K562 (cell line): Measurements from ENCODE around the gene RSPH9. TPM values are rescaled to one million over a fixed set of nuclear protein-coding genes. Genes with fewer than 3 reads are reported as not detected.

Source experiments
- AFF4 ChIP-seq: sonication (generic); formaldehyde crosslinking; IDR thresholded peaks from 2 replicates; pipeline ENCODE4 v1.8.0; 2023; ENCODE audit warnings: mild to moderate bottlenecking, missing genetic modification reagents
- BCLAF1 ChIP-seq, 2 experiments: fragments of 450-650 bp in 1 of 2; IDR thresholded peaks; 2 replicates each; pipeline ENCODE4 v1.6.1; 2011 to 2017; ENCODE audit warnings: low read depth in 2 of 2, antibody characterized with exemption in 1 of 2, borderline replicate concordance in 1 of 2, low read length in 1 of 2, mild to moderate bottlenecking in 1 of 2, mixed read lengths in 1 of 2; ENCODE audit not compliant: control insufficient read depth in 1 of 2
- CREB1 ChIP-seq, 2 experiments: sonication (generic) in 1 of 2; formaldehyde crosslinking in 1 of 2; IDR thresholded peaks; 2 replicates each; pipeline versions ENCODE4 v1.6.1 to v1.8.0; 2012 to 2022; ENCODE audit warnings: inconsistent platforms in 1 of 2, mild to moderate bottlenecking in 1 of 2, missing genetic modification reagents in 1 of 2, moderate library complexity in 1 of 2
- FOXK2 ChIP-seq, 2 experiments: fragments of 450-650 bp; IDR thresholded peaks in 1 of 2; conservative IDR thresholded peaks in 1 of 2; 2 replicates each; pipeline ENCODE4 v1.6.1; 2016; ENCODE audit warnings: low read depth in 2 of 2, mild to moderate bottlenecking in 1 of 2
- HIVEP1 ChIP-seq: fragments of 250-450 bp; sonication (Bioruptor Pico); IDR thresholded peaks from 2 replicates; pipeline ENCODE4 v1.4.0; 2020; ENCODE audit warnings: mild to moderate bottlenecking
- NFIC ChIP-seq: fragments of 450-650 bp; IDR thresholded peaks from 2 replicates; pipeline ENCODE4 v1.6.1; 2017; ENCODE audit warnings: mild to moderate bottlenecking, inconsistent platforms
- POLR2G ChIP-seq: fragments of 200-400 bp; formaldehyde crosslinking; IDR thresholded peaks from 2 replicates; pipeline ENCODE4 v1.6.1; 2017; ENCODE audit warnings: low read depth, mild to moderate bottlenecking, antibody characterized with exemption, low read length, moderate library complexity
- PRDM10 ChIP-seq: fragments of 450-650 bp; IDR thresholded peaks from 2 replicates; pipeline ENCODE4 v1.6.1; 2018; ENCODE audit not compliant: partially characterized antibody
- SAFB ChIP-seq: fragments of 200-400 bp; formaldehyde crosslinking; IDR thresholded peaks from 2 replicates; pipeline ENCODE4 v1.6.1; 2017; ENCODE audit warnings: low read depth, low read length, borderline replicate concordance
- SRSF7 ChIP-seq: fragments of 200-400 bp; formaldehyde crosslinking; optimal IDR thresholded peaks from 2 replicates; pipeline ENCODE3; 2017; ENCODE audit warnings: mild to moderate bottlenecking, low read depth, low read length
- THAP12 ChIP-seq: fragments of 250-450 bp; sonication (Bioruptor Pico); IDR thresholded peaks from 2 replicates; pipeline ENCODE4 v1.9.0; 2021; ENCODE audit warnings: mild to moderate bottlenecking, inconsistent platforms
- polyA plus RNA-seq, 8 experiments: library from polyadenylated mRNA; depleted of rRNA in 4 of 8; stranded (reverse) in 5 of 8; unstranded in 3 of 8; fragments of >200 nt; fragmentation: Nextera tagmentation in 2 of 8; fragmentation: Illumina TruSeq in 1 of 8; extraction: Ambion mirVana in 2 of 8; extraction: Trizol in 1 of 8; gene quantifications; 2 replicates each; pipeline versions ENCODE4 v1.2.1 to v1.2.3, GENCODE V29; 2011 to 2014; ENCODE audit warnings: inconsistent platforms in 1 of 8, missing spikeins in 1 of 8
- total RNA-seq, 7 experiments: library from RNA; depleted of rRNA in 6 of 7; stranded (reverse); fragments of >200 nt in 6 of 7; fragmentation: Illumina TruSeq in 2 of 7; extraction: Trizol in 2 of 7; gene quantifications; 2 replicates each; pipeline versions ENCODE4 v1.2.1 to v1.2.3, GENCODE V29; 2011 to 2021; ENCODE audit warnings: low replicate concordance in 1 of 7

Gene RSPH9
- total and polyA plus RNA-seq, 9 of the 15 experiments (the other 6 are each of a cell fraction or from before 2014, with no cell fraction given): 0.05 to 0.60 (median 0.39) TPM; not detected in 6

GRCh38 chr6:43699564-43700186, 54.8 kb downstream of the RSPH9 start (continued):
- TF ChIP-seq BCLAF1 (IDR thresholded peaks at IDR 0.05; ENCODE audit: borderline replicate concordance in 1 of 2, control insufficient read depth in 1 of 2, low read depth in 2 of 2, low read length in 1 of 2) (no peak), FOXK2 (conservative IDR thresholded peaks at IDR 0.05 in 1 of 2, IDR thresholded peaks at IDR 0.05 in 1 of 2; ENCODE audit: low read depth in 2 of 2) (peak; percentile 41 to 58; a peak in 2 of 4 replicates), THAP12 (CRISPR knock-in tag) (no peak), AFF4 (CRISPR knock-in tag) (no peak), NFIC (no peak), CREB1 (IDR thresholded peaks at IDR 0.05) (no peak), CREB1 (CRISPR knock-in tag; IDR thresholded peaks at IDR 0.05) (no peak), SRSF7 (no peak), PRDM10 (peak; percentile 43), HIVEP1 (CRISPR knock-in tag) (no peak), POLR2G (no peak), SAFB (no peak)
